CMK (cell line): ENCODE data around the gene DACH1.

Source experiments
- DNase-seq: peaks from one replicate; pipeline ENCODE4 v3.0.0-alpha.2; 2010; ENCODE audit warnings: low read depth

Gene DACH1

DNA sequence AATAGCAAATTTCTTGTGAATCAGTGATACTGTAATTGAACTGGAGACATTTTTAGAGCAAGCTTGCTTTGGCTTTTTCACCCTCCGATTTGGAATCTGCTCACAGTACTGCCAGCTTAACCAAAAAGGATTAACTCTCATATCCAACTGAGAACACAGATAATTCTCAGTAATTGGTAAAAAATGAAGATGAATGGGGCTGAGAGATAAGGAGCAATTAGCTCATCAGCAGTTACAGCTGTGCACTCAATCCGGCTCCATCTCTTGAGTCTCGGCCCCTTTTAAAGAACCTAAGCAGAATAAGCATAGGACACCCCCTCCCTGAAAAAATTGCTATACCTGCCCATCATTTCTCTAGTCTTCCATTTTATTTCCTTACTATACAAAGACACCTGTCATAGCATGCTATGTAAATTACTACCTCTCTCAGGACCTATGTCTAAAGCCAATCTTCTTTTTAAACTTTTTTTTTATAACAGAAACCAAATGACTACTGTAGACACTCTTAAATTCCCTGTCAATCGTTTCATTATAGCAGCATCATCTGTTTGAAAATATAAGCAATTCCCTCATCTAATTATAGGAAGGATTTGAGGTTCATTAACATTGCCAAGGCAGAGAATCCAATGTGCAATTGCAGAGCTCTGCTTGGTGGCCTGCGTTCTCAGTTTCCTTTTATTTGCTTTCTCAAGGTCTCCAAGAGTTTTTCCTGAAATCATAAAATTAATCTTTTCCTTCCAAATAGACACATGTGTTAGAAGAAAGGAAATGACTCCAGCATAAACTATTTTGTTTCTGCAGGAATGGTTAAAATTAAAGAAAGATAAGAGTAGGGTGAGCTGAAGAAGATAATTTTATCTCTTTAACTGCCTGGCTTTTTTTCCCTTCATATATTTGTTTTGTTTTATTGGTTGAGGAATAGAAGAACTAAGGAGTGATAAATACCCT lies 242.1 kb downstream of the DACH1 start:
- DNase-seq: peak; percentile 38

DNA sequence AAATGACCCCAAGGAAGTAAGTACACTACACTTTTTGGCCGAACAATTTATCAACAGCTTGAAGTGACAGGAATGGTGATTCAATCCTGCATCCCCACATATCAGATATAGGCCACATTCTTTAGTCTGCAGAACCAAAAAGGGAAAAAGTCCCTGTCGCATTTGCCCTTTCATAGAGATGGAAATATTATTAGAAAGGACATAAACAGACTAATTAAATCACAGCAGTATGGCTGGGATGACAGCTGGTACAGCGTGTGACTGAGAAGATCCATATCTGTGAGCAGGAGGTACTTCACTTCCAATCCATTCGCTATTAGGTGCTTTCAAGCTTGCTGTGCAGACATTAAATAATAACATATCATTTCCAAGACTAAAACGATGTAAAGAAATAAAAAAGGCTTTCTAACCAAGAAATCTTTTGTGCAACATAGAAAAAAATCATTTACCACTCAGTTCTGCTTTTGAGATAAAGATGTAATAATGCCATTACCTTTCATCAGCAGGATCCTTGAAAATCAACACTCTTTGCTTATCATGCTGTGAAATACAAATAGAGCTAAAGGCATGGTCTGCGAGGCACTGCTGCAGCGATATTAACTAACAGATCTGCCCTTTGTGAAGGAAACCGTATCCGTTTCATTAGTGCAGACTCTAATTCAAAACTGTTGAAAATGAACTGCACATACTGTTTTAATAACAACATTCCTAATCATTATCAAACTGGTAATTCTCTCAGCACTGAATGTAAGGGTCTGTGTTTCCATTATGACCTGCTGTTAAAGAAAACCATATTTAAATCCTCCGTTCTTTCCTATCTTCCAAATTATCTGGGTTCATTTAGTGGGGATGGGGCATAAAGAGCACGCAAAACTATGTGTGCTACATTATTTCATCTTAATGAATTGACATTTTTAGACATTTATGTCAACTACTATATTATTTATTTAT lies 245.6 kb downstream of the DACH1 start:
- DNase-seq: no peak

DNA sequence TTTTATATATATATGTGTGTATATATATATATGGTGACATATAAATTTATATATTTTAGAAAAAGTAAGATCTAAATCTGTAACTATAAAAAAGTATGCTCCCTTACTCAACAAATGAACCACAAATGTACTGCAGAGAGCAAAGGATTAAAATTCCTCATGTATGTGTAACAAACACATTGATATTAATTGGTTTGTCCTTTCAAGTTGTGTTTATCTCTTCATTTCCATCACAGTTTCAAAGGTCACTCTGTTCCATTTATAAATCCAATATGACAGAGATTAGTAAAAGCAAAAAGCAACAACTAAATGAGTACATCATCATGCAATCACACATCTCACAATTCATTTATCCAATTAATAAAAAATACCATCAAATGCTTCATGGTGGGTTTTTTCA lies 247.9 kb downstream of the DACH1 start:
- DNase-seq: no peak

DNA sequence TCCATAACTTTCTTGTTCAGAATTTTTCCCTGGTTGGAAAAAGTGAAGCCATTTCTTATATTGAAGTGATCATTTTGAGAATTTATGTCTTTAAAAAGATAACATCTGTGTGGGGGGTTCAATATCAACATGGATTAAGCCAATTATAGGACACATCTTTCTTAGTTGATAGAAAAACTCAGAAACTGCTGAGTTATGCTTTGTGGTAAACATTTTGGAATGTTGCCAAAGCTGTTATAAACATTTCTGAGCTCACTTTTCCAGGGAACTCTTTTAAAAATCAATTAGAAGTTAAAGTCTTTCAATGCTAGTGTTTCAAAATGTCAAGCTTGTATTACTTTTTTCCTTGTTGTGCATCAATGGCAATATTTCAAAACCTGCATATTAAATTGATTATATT lies 248.8 kb downstream of the DACH1 start:
- DNase-seq: no peak

DNA sequence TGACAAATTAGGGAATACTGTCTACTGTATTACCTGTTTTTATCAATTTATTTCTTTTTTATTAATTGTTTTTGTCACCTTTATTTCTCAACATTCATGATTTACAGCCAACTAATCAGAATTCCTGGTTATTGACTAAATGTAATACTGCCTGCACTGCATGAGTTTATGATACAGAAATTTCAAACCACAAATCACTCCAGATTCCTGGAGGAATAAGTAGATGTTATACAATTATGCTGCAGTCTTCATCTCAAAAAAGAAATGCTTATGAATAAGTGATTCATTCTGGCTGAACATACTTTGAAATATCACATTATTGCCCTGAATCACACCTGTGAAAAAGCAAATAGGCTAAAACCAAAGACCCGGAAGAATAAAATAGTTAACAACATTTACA lies 249.7 kb downstream of the DACH1 start:
- no peak for DNase-seq

DNA sequence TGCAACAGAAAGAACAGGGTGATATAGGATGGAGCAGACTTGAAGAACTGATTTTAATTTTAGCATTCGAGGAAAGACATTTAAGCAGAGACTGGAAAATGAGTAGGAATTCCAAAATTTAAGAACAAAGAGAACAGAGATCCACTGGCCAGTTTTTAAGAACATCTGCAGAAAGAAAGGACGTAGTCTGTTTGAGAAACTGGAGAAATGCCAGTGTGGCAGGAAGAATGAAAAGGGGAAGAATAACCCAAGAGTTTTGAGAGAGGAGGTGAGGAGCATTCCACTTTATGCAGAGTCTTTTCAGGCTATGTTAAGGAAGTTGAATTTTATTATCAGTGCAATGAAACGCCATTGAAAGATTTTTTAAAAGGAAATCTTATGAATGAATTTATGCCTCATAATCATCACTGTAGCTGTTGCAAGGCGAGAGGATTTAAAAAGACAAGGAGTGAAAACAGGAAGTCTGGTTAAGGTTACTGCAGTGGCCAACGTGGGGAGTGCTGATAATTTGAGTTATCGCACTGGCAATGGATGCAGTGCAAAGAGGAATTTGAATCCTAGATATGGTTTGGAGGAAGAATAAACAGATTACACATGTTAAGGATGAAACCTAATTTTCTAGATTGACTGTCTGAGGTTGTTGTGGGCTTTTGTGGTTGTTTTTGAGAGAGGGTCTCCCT lies 253.8 kb downstream of the DACH1 start:
- DNase-seq: no peak

DNA sequence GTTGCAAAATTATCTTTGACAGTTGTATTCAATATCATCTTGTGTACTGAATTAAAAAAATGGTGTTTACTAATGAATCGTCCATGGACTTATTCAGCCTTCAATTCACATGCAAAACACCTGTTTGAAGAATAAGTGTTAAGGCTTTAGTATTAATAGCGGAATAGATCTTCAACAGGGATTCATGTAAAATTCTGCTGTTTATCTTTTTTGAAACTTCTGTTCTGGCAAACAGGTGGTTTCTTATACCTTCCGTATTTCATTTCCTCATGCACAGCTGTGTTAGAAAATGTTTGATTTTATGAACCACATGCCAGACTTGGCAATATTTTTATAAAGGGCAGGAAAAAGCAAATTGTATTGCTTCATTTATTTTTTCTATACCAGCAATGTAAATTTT lies 255.7 kb downstream of the DACH1 start:
- DNase-seq: no peak

DNA sequence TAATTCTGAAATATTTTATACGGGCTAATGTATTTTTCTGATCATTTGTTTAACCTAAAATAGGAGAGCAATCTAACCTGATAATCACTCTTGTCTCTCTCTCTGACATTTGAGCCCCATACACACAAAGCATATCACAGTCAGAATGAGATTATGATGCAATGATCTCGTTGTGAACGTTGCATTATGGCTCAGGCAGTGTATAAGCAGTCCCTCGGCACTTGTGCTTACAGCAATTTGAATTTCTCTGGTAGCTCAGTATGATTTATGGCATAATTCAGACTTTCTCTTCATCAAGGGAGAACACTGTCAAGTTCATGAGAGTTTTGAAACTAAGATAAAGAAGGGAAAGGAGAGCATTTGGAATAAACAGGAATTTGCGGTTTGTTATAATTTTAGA lies 256.1 kb downstream of the DACH1 start:
- DNase-seq: no peak

DNA sequence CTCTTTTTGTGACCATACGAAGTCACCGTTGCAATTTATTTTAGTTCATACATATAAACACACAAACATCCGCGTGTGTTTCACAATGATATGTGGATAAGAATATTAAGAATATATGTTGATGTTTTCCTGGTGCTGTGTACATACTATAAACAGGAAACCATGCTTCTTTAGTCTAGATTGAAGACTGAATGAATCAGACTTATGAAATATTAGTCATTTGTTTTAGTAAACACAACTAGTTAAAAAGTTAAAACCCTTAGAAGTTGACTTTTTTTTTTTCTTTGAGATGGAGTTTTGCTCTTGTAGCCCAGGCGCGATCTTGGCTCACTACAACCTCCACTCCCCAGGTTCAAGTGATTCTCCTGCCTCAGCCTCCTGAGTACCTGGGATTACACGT lies 257.7 kb downstream of the DACH1 start:
- DNase-seq: no peak

DNA sequence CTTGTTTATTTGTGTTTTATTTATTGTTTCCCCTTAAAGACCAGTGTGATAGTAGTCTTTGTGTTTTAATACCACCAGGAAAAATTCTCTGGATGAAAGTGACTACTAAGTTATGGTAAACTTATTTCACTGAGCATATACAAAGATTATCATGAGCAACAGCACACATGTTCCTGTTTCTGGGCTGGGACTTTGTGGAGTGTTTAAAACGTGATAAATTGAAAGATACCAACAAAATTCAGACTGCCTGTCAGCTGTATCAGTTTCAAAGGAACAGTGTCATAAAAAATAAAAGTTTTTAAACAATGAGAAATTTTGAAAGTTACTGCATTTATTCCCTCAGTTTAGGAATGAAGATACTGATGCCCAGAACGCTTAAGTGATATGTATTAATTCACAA lies 259.4 kb downstream of the DACH1 start:
- no peak for DNase-seq

DNA sequence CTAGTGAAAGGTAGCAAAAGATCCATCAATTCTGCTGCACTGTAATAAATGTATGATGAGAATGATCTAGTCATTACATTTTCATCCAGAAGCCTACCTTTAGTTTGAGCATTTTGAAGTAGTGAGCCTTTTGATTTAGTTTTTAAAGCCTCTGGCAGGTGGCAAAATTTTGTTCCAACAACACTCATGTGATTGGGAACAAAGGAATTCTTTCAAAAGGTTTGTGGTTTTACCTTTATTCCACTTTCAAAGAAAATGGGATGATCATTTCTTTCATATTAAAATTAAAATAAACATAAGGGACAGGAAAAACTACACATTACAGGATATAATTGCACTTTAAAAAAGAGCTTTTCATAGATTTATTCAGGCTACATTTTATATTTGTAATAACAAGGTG lies 260.2 kb downstream of the DACH1 start:
- no peak for DNase-seq

DNA sequence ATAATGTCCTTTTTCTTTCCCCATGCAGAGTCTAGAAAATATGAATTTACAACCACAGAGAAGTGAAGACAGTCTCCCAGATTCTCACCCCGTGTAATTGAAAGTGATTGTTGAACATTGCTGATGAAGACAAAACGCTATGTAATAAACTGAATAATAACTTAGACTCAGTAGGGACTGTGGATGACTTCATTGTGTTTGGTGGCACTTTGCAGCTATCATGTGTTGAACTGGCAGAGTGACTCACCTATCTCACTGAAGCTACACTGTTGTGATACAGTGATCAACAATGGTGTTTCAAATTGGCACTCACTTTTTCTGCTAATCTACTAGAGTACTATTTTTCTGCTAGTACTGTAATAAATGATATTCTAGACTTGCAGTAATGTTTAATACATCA lies 261.3 kb downstream of the DACH1 start:
- no peak for DNase-seq

DNA sequence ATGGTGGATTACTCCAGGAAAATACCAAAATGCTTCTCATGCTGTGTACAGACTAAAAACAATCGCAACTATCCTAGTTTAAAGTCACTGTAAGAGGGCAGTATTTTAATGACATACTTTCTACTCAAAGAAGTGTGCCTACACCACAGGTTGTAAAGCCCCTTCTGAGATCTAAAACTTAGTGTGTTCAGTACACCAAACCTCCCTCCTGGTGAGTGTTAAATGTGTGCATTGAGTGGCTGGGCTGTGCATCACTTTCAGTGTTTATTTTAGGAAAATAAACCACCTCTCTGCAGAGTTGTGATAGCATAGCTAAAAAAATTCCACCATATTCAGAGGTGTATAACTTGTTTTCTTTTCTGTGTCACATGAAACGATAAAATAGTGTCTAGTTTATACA lies 263.7 kb downstream of the DACH1 start:
- DNase-seq: no peak

DNA sequence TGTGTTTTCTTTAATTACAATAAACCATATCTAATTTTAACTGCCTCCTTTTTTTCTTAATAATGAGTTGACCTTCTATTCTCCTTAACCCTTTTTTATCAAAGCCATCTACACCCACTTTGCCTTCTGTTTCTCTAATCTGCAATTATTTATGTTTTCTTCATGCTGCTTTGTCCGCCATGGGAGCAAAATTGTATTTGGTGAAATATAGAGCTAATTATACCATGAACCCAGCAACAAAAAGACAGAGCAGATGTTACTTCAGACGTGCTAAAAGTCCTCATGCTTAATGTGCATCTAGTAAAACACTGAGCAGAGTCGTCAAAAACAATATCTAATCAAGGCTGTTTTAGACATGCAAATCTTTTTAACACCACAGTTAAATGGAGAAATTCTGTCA lies 264.7 kb downstream of the DACH1 start:
- no peak for DNase-seq

DNA sequence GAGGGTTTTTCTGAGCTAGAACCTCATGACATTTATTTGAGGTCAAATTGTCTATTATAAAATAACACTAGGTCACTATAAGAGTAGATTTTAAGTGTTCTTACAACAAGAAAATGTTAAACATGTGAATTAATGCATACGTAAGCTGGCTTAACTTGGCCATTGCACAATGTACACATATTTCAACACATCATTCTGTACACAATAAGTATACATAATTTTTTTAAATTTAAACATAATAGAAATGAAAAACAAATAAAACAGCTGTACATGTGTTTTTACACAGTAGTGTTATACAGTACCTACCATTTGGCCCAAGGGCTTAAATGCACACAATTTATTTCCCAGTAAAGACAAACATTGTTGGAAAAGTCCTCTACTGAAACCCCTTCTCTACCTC lies 269.9 kb downstream of the DACH1 start:
- no peak for DNase-seq

DNA sequence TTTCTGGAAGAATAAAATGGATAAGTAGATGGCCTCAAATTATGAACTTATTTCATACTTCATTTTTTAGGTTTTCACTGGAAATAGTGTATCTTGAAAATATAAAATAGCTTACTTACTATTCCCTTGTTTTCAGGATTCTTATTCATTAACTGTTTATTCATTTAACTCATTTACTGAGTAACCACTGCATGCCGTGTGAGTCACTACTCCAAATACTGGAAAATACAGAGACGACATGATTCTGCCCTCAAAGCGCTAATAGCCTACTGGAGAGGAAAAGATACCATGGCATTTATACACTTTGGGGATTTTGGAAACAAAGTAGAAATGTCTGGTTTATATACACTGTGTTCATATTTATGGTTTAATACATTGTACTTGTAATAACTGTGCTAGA lies 270.9 kb downstream of the DACH1 start:
- DNase-seq: no peak

DNA sequence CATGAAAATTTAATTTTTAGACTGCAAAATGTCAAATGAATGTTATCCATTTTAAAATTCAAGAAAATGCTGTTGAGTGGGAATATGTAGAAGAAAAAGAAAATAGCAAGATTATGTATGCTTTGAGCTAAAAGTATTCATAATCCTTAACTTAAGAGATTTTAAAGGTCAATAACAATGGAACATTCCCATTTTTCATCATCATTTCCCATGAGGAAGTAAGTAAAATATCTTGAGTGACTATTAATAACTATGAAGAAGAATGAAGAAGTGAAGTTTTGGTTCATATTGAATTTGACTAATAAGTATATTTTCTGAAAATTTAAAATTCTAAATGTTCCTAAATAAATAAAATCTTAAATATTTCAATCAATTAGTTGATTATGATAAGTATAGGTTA lies 273.4 kb downstream of the DACH1 start:
- DNase-seq: no peak

DNA sequence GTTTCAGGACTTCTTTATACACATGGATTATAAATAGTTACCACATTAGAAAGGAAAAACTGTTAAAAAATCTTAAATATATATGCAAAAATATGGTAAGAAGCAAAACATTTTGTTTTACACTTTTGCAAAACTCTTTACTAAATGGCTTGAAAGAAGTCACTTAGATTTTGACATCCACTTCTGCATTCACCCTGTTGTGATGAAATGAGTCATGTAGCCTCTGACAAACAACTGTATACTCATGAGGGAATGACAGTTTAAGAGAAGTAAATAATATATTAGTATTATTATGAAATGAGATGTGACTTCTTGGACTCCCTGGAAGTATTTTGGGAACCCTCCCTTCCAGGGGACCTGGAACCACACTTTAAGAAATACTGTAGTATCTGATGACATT lies 275.6 kb downstream of the DACH1 start:
- DNase-seq: no peak

DNA sequence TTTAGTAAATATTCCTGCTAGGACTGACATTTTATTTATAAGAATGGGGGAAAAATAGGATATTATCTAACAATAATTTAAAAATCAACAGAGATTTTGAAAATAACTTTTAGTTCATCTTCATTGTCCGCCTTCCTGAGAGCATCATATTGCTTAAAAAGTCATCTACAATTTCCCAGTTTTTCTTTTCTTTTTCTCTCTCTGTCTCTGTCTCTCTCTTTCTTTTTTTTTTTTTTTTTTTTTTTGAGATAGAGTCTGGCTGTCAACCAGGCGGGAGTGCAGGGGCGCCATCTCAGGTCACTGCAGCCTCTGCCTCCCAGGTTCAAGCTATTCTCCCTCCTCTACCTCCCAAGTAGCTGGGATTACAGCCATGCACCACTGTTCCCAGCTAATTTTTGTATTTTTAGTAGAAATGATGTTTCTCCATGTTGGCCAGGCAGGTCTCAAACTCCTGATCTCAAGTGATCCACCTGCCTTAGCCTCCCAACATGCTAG lies 276.3 kb downstream of the DACH1 start:
- no peak for DNase-seq

DNA sequence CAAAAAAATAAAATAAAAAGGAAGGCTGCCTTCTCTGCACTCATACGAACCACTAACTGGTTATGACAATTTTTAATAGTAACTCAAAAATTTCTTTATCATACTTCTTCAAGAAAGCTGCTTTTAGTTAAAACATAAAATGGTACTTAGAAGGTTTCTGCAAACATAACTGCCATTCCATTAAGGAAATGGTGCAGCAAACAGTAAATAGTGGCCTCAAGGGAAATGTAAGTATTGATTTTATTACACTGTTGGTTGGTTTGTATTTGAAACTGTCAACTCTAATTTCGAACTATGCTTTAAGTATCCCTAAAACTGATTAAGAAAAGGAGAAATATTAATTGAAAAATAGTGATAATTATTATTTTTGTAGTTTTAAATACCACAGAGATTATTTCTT lies 278.0 kb downstream of the DACH1 start:
- no peak for DNase-seq

DNA sequence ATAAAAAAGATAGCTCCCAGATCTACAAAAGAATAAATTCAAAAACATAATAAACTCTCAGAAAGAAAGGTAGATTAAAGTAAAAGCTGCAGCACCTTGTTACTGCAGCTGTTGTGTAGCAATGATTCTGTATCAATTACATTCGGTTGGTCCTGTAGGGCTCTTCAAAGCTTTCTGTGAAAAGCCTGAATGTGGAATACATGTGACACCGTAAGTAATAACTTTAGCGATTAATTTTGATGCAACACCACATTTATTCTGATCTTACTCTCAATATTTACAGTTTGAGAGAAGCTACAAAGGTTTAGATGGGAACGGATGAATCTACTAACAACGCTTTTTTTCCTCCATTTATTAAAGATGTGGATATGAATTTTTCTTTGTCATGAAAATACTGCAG lies 279.2 kb downstream of the DACH1 start:
- DNase-seq: no peak

DNA sequence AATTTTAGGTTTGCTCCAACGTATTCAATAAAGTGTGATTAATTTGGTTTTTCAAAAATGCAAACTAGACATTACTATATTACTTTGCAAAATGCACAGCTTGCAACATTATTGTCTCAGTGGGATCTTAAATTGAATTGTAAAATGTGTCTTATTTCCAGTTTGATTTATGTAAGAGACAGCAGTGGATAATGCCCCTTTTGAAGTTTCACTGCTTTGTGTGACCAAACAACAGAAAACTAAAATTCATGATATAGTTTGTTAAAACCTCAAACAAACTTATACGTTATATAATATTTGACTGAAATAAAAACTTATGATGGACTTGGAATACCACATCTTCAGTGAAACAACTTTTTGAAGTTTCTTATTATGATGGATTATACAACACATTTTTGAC lies 279.8 kb downstream of the DACH1 start:
- DNase-seq: no peak
